SK-N-MC (cell line): ENCODE results near the gene MOB3C.

Experiments
- EZH2 ChIP-seq: fragments of 200-600 bp; sonication (generic); IDR thresholded peaks from one replicate; pipeline ENCODE4 v1.6.1; 2017; ENCODE audit warnings: antibody characterized with exemption
- POLR2AphosphoS5 ChIP-seq: IDR thresholded peaks from 2 replicates; pipeline ENCODE4 v1.6.1; 2012; ENCODE audit warnings: mild to moderate bottlenecking, low read depth, low read length, borderline replicate concordance

DNA sequence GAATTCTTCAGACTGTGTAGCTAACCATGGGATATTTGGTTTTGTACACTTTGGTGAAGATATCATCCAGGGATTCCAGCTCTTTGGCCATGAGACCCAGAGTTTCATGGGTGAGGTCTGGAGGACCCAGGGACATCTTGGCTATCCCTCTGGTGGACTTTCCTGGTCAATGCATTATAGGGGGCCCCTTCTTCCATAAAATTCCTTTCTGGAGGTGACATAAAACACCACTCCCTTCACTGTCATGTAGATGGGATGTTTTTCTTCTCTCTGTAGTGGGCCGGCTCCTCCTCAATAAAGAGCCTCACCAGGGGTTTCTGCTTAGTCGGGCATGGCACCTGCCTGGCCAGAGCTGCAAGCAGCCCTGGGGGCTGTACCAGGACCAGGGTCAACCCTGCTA, 49.4 kb upstream of the MOB3C start:
- TF ChIP-seq EZH2 (no peak), POLR2AphosphoS5 (no peak)
